Articular chondrocyte of knee joint (primary cell): ENCODE data around the gene IQCM. TPM values are rescaled to one million over a fixed set of nuclear protein-coding genes. Genes with fewer than 3 reads are reported as not detected.

Experiments
- total RNA-seq: library from RNA; depleted of rRNA; stranded (reverse); fragments of >200 nt; gene quantifications from 2 replicates; pipeline ENCODE4 v1.2.3, GENCODE V29; 2012

IQCM gene, protein sequence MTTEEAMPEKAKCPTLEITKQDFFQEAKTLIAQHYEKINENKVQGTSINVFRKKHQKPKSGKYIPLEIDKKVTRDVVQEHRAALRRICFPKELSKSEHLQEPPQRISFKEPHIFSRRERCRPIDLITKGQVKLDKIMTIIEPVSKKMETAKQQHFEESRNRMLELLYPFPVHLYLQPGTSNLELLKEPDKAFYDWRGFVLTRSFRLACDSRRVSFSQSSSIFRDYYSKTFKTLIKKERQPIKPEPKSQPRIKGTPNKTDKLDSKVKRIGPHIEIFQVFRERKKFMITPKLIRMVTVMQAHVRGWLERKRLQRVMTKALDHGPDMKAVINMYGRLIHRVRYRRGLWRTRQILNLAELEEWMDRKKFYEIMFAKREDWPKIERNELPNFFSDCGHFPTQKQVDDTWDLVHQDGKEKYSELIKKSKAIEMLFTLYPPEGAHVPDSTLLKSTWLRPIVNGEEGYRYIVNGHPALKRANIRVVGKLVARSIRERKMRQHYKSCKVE
- 0.11 and 0.26 TPM in 2 replicates for total RNA-seq

DNA sequence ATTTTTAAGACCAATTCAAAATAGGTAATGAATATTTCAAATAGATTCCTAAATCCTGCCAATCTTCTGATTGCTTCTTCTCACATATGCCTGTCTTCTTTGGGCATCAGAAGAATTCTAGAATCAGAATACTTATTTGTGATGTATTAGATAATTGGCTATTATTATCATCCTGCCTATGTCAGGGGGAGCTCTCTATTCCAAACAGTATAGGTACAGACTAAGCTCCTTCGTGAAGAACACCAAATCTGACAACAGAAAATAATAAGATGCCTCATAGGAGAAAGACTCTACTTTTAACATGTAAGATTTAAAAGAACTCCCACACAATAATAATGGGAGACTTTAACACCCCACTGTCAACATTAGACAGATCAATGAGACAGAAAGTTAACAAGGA is at the start of gene IQCM:
Gene IQCM (minus strand): TSS at position 101 of the 400 bp plus-strand sequence. CDS start 73,152 bp downstream, outside the sequence.

